Ramos (cell line): Measurements from ENCODE around the gene SMIM21.

Source experiments
- in situ Hi-C: fragments of 300-500 bp; cut with MboI; formaldehyde crosslinking; loops from one replicate; pipeline ENCODE4 v1.14.3; 2022; ENCODE audit warnings: low sequenced_read_pairs; ENCODE audit not compliant: unreplicated experiment

The SMIM21 gene

GRCh38 chr18:75427603-75428002, at the start of gene SMIM21:
TSS of gene SMIM21 (minus strand) at chr18:75427703. CDS start at chr18:75427563, 140 bp downstream.
- in situ Hi-C loops = no loop called here

- in situ Hi-C loops = no loop called here
These were observed 47.7 kb upstream of the SMIM21 start for GRCh38 chr18:75475228-75475627.

GRCh38 chr18:75474332-75474731, 46.8 kb upstream of the SMIM21 start:
- in situ Hi-C loops = no loop called here

- in situ Hi-C loops = no loop called here
These were observed 45.8 kb upstream of the SMIM21 start for GRCh38 chr18:75473316-75473715.

- in situ Hi-C loops = no loop called here
These were observed 45.4 kb upstream of the SMIM21 start for GRCh38 chr18:75472906-75473305.

- in situ Hi-C loops = no loop called here
These were observed 44.9 kb upstream of the SMIM21 start for GRCh38 chr18:75472396-75472795.

GRCh38 chr18:75471850-75472249, 44.3 kb upstream of the SMIM21 start:
- in situ Hi-C loops = no loop called here

- in situ Hi-C loops = no loop called here
These were observed 40.3 kb upstream of the SMIM21 start for GRCh38 chr18:75467851-75468250.

GRCh38 chr18:75467281-75467795, 39.8 kb upstream of the SMIM21 start:
- in situ Hi-C loops = no loop called here

GRCh38 chr18:75464356-75464755, 36.9 kb upstream of the SMIM21 start:
- in situ Hi-C loops = no loop called here

GRCh38 chr18:75462178-75462832, 34.8 kb upstream of the SMIM21 start:
- in situ Hi-C loops = no loop called here

GRCh38 chr18:75456199-75456631, 28.7 kb upstream of the SMIM21 start:
- in situ Hi-C loops = no loop called here

GRCh38 chr18:75455249-75456198, 28.0 kb upstream of the SMIM21 start:
- in situ Hi-C loops = no loop called here

GRCh38 chr18:75454022-75454795, 26.7 kb upstream of the SMIM21 start:
- in situ Hi-C loops = no loop called here

- in situ Hi-C loops = no loop called here
These were observed 23.4 kb upstream of the SMIM21 start for GRCh38 chr18:75450906-75451305.

- in situ Hi-C loops = no loop called here
These were observed 14.4 kb upstream of the SMIM21 start for GRCh38 chr18:75441896-75442295.

- in situ Hi-C loops = no loop called here
These were observed 11.8 kb upstream of the SMIM21 start for GRCh38 chr18:75439348-75439747.

- in situ Hi-C loops = no loop called here
These were observed 11.4 kb upstream of the SMIM21 start for GRCh38 chr18:75438891-75439290.

GRCh38 chr18:75437979-75438378, 10.5 kb upstream of the SMIM21 start:
- in situ Hi-C loops = no loop called here

GRCh38 chr18:75433098-75433497, 5.6 kb upstream of the SMIM21 start:
- in situ Hi-C loops = no loop called here
